Subcutaneous abdominal adipose tissue (tissue), 5 donors: Measurements from ENCODE around the gene CPXM2.

ENCODE experiments used
- H3K27ac ChIP-seq: one replicate; pipeline ENCODE4 v1.7.0; 2013; ENCODE audit warnings: low read depth, mild to moderate bottlenecking, inconsistent platforms, low read length, moderate library complexity
- H3K27me3 ChIP-seq, 5 donors: one replicate each; pipeline ENCODE4 v1.7.0; 2013; ENCODE audit warnings: low read length in 5 of 5, inconsistent platforms in 1 of 5; ENCODE audit not compliant: control insufficient read depth in 5 of 5, insufficient read depth in 4 of 5
- H3K36me3 ChIP-seq, 5 donors: one replicate each; pipeline ENCODE4 v1.7.0; 2013; ENCODE audit warnings: low read length in 5 of 5; ENCODE audit not compliant: control insufficient read depth in 5 of 5, insufficient read depth in 5 of 5
- H3K4me1 ChIP-seq, 5 donors: one replicate each; pipeline ENCODE4 v1.7.0; 2013; ENCODE audit warnings: low read length in 5 of 5, mild to moderate bottlenecking in 3 of 5, moderate library complexity in 1 of 5; ENCODE audit not compliant: control insufficient read depth in 5 of 5, insufficient read depth in 5 of 5
- H3K4me3 ChIP-seq, 5 donors: one replicate each; pipeline ENCODE4 v1.7.0; 2013; ENCODE audit warnings: low read length in 5 of 5, low read depth in 1 of 5
- H3K9ac ChIP-seq, 5 donors: one replicate each; pipeline ENCODE4 v1.7.0; 2013; ENCODE audit warnings: low read length in 5 of 5, mild to moderate bottlenecking in 4 of 5, moderate library complexity in 3 of 5
- H3K9me3 ChIP-seq, 5 donors: one replicate each; pipeline ENCODE4 v1.7.0; 2013; ENCODE audit warnings: low read length in 5 of 5; ENCODE audit not compliant: control insufficient read depth in 5 of 5
- donor health status: healthy.
- donor health status: healthy.
- donor health status: healthy.
- donor health status: healthy.
- donor health status: healthy.

Gene CPXM2

GRCh38 chr10:123782549-123782948 is 109.1 kb downstream of the CPXM2 start:
- H3K27ac ChIP-seq, result no peak overlapping the region
- no peak overlapping the region for H3K9ac ChIP-seq
- H3K27me3 ChIP-seq, result peaks cover 0 to 13% (median 0%) of the 10 kb centered on the region in 5 donors
- no peak overlapping the region for H3K4me3 ChIP-seq
- H3K9me3 ChIP-seq, result no peaks in the 10 kb centered on the region
- H3K36me3 ChIP-seq, result no peaks in the 10 kb centered on the region
- H3K4me1 ChIP-seq, result no peaks in the 10 kb centered on the region

- H3K9me3 ChIP-seq, result no peaks in the 10 kb centered on the region
- no peaks in the 10 kb centered on the region for H3K36me3 ChIP-seq
- H3K9ac ChIP-seq, result no peak overlapping the region
- no peaks in the 10 kb centered on the region for H3K4me1 ChIP-seq
- no peak overlapping the region for H3K4me3 ChIP-seq
- peaks cover 0 to 16% (median 0%) of the 10 kb centered on the region in 5 donors for H3K27me3 ChIP-seq
- no peak overlapping the region for H3K27ac ChIP-seq
Observed at GRCh38 chr10:123781956-123782500, 109.6 kb downstream of the CPXM2 start.

GRCh38 chr10:123781324-123781900 is 110.2 kb downstream of the CPXM2 start:
- Histone ChIP-seq H3K4me3 (no peak overlapping the region), H3K36me3 (no peaks in the 10 kb centered on the region), H3K4me1 (no peaks in the 10 kb centered on the region), H3K27ac (no peak overlapping the region), H3K9me3 (no peaks in the 10 kb centered on the region), H3K27me3 (peaks cover 0 to 16% (median 0%) of the 10 kb centered on the region in 5 donors), H3K9ac (no peak overlapping the region)

- Histone ChIP-seq H3K4me1 (no peaks in the 10 kb centered on the region), H3K9ac (no peak overlapping the region), H3K36me3 (no peaks in the 10 kb centered on the region), H3K9me3 (no peaks in the 10 kb centered on the region), H3K27me3 (peaks cover 0 to 10% (median 0%) of the 10 kb centered on the region in 5 donors), H3K4me3 (no peak overlapping the region), H3K27ac (no peak overlapping the region)
Observed at GRCh38 chr10:123778719-123779517, 112.7 kb downstream of the CPXM2 start.

GRCh38 chr10:123777881-123778280 is 113.7 kb downstream of the CPXM2 start:
- Histone ChIP-seq H3K9ac (no peak overlapping the region), H3K27ac (no peak overlapping the region), H3K4me3 (no peak overlapping the region), H3K36me3 (no peaks in the 10 kb centered on the region), H3K9me3 (no peaks in the 10 kb centered on the region), H3K27me3 (peaks cover 0 to 10% (median 0%) of the 10 kb centered on the region in 5 donors), H3K4me1 (no peaks in the 10 kb centered on the region)

- H3K27ac ChIP-seq, result no peak overlapping the region
- no peaks in the 10 kb centered on the region for H3K9me3 ChIP-seq
- H3K4me3 ChIP-seq, result no peak overlapping the region
- H3K4me1 ChIP-seq, result no peaks in the 10 kb centered on the region
- no peak overlapping the region for H3K9ac ChIP-seq
- H3K36me3 ChIP-seq, result no peaks in the 10 kb centered on the region
- peaks cover 0 to 3% (median 0%) of the 10 kb centered on the region in 5 donors for H3K27me3 ChIP-seq
Observed at GRCh38 chr10:123774132-123774742, 117.4 kb downstream of the CPXM2 start.

- Histone ChIP-seq H3K9ac (no peak overlapping the region), H3K27me3 (peaks cover 0 to 3% (median 0%) of the 10 kb centered on the region in 5 donors), H3K27ac (no peak overlapping the region), H3K36me3 (no peaks in the 10 kb centered on the region), H3K4me1 (no peaks in the 10 kb centered on the region), H3K9me3 (no peaks in the 10 kb centered on the region), H3K4me3 (no peak overlapping the region)
Observed at GRCh38 chr10:123772645-123773508, 118.7 kb downstream of the CPXM2 start.

- H3K27me3 ChIP-seq, result peaks cover 0 to 2% (median 0%) of the 10 kb centered on the region in 5 donors
- no peaks in the 10 kb centered on the region for H3K9me3 ChIP-seq
- no peak overlapping the region for H3K27ac ChIP-seq
- H3K9ac ChIP-seq, result no peak overlapping the region
- H3K4me3 ChIP-seq, result no peak overlapping the region
- no peaks in the 10 kb centered on the region for H3K4me1 ChIP-seq
- no peaks in the 10 kb centered on the region for H3K36me3 ChIP-seq
Observed at GRCh38 chr10:123771877-123772644, 119.5 kb downstream of the CPXM2 start.

- H3K4me1 ChIP-seq, result no peaks in the 10 kb centered on the region
- peaks cover 0 to 2% (median 0%) of the 10 kb centered on the region in 5 donors for H3K27me3 ChIP-seq
- no peaks in the 10 kb centered on the region for H3K9me3 ChIP-seq
- no peak overlapping the region for H3K9ac ChIP-seq
- H3K27ac ChIP-seq, result no peak overlapping the region
- H3K36me3 ChIP-seq, result peaks cover 0 to 2% (median 0%) of the 10 kb centered on the region in 5 donors
- no peak overlapping the region for H3K4me3 ChIP-seq
Observed at GRCh38 chr10:123769647-123770046, 122.0 kb downstream of the CPXM2 start.
